Right lobe of liver (tissue), 6 donors: ENCODE data around the gene MMP19. TPM values are rescaled to one million over a fixed set of nuclear protein-coding genes. Genes with fewer than 3 reads are reported as not detected.
"Not testable (repeated sequence)": the region's sequence is repeated elsewhere in the genome, so short reads cannot be mapped to it uniquely, and the experiment has no call there.

Experiments
- ATAC-seq, 4 donors: fragments of 200-7000 bp; cut with Tn5 transposase; one replicate each; pipeline ENCODE4 v1.9.1; 2020; ENCODE audit warnings: mild to moderate bottlenecking in 4 of 4, moderate library complexity in 4 of 4
- DNase-seq, 3 donors: peaks; one replicate each; pipeline ENCODE4 v3.0.0-alpha.2; 2020
- H3K27ac ChIP-seq, 3 donors: fragments of 200-600 bp; one replicate each; pipeline ENCODE4 v1.8.0; 2022
- H3K27me3 ChIP-seq, 2 donors: fragments of 200-600 bp; one replicate each; pipeline ENCODE4 v1.8.0; 2022
- H3K36me3 ChIP-seq, 4 donors: fragments of 200-600 bp; sonication (generic) in 1 of 4; one replicate each; pipeline versions ENCODE4 v1.5.1 to v1.8.0; 2017 to 2022; ENCODE audit warnings: control low read depth in 1 of 4
- H3K4me1 ChIP-seq, 4 donors: fragments of 200-600 bp; sonication (generic) in 1 of 4; one replicate each; pipeline versions ENCODE4 v1.5.1 to v1.8.0; 2017 to 2022; ENCODE audit warnings: control low read depth in 1 of 4
- H3K4me3 ChIP-seq, 3 donors: fragments of 200-600 bp; one replicate each; pipeline ENCODE4 v1.8.0; 2022
- H3K9me3 ChIP-seq, 4 donors: fragments of 200-600 bp; sonication (generic) in 1 of 4; one replicate each; pipeline versions ENCODE4 v1.5.1 to v1.8.0; 2017 to 2022; ENCODE audit warnings: control low read depth in 1 of 4
- POLR2A ChIP-seq: fragments of 450-650 bp; IDR thresholded peaks from one replicate; pipeline ENCODE4 v1.6.1; 2017; ENCODE audit warnings: antibody characterized with exemption, mild to moderate bottlenecking
- WGBS: methylation state at CpG from one replicate; pipeline ENCODE4 v1.1.6; 2018; ENCODE audit warnings: low coverage, low lambda C conversion rate; ENCODE audit not compliant: insufficient coverage; ENCODE audit errors: missing lambda C conversion rate; 5-methylcytosine and 5-hydroxymethylcytosine counted together
- intact Hi-C, 2 donors: fragments of 100-400 bp; cut with DNase I; formaldehyde crosslinking; loops; one replicate each; pipeline versions ENCODE4 v1.11.2 to v1.14.1; 2022
- total RNA-seq, 6 experiments: library from RNA; depleted of rRNA in 2 of 6; stranded (reverse); fragments of >200 nt in 2 of 6; fragmentation: NEBNext Ultra II Directional in 3 of 6; extraction: Animal tissue kit (Norgen Biotek cat#: 25700) in 3 of 6; gene quantifications; one replicate each; pipeline versions ENCODE4 v1.1.0 to v1.2.4, GENCODE V29; 2016 to 2023
- TF ChIP-seq, protein P1 (sequence below), 4 donors: fragments of 200-600 bp in 3 of 4; fragments of 450-650 bp in 1 of 4; IDR thresholded peaks; one replicate each; pipeline versions ENCODE4 v1.5.1 to v1.8.0; 2016 to 2022; ENCODE audit warnings: antibody characterized with exemption in 4 of 4, mild to moderate bottlenecking in 2 of 4
- donor health status: DM: no; HTN: yes; CAD: no.
- donor health status: DM: no; HTN: no; CAD: no.
- donor health status: DM: no; HTN: no; CAD: no.
- donor health status: DM: no; HTN: yes; CAD: no.
- donor health status: DM: no; HTN: yes; CAD: no.

The MMP19 gene
- total RNA-seq, 6 experiments from 2014 or later: 1.3 to 5.0 (median 1.9) TPM

DNA sequence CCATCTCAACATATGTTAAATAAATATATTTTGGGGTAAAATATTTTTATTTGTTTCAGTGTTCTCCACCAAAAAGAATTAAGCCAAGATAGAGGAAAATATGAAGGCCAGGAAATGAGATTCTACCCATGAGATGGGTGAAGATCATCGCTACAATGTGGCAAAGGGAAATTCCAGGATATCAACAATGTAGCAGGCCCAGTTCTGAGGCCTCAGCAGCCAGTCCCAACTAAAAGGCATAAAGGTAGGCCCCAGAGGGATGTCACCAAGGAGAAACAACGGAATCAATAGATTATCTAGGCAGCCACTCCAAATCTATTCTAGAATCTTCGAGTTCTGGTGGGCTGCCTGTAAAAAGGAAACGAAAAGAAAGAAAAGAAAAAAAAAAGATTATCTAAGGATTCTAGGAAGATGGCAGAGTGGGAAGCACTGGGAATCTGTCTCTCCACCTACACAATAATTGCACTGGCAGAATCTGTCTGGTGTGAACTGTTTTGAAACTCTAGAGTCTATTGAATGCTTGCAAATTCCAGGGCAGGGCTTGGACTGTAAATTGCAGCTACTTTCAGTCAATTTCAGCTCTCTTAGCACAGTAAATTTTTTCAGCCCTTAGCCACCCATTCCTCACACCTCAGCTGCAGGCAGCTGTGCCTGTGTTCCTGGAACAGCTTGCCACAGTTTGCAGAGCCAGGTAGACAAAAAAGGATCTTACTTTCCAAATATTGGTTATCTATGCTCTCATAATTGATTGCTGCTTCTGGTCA, 33.1 kb upstream of the MMP19 start:
- intact Hi-C loops: no loop called here
- Histone ChIP-seq H3K27me3 (no peaks in the 10 kb centered on the region), H3K36me3 (no peaks in the 10 kb centered on the region), H3K4me1 (no peaks in the 10 kb centered on the region), H3K4me3 (no peak overlapping the region), H3K9me3 (no peaks in the 10 kb centered on the region), H3K27ac (no peak overlapping the region)
- ATAC-seq: no peak
- 83% methylated on average over 4 of the region's 4 CpGs for WGBS
- no peak for TF ChIP-seq POLR2A
- TF ChIP-seq, protein P1, sequence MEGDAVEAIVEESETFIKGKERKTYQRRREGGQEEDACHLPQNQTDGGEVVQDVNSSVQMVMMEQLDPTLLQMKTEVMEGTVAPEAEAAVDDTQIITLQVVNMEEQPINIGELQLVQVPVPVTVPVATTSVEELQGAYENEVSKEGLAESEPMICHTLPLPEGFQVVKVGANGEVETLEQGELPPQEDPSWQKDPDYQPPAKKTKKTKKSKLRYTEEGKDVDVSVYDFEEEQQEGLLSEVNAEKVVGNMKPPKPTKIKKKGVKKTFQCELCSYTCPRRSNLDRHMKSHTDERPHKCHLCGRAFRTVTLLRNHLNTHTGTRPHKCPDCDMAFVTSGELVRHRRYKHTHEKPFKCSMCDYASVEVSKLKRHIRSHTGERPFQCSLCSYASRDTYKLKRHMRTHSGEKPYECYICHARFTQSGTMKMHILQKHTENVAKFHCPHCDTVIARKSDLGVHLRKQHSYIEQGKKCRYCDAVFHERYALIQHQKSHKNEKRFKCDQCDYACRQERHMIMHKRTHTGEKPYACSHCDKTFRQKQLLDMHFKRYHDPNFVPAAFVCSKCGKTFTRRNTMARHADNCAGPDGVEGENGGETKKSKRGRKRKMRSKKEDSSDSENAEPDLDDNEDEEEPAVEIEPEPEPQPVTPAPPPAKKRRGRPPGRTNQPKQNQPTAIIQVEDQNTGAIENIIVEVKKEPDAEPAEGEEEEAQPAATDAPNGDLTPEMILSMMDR (IDR thresholded peaks at IDR 0.05): no peak
- DNase-seq: no peak

DNA sequence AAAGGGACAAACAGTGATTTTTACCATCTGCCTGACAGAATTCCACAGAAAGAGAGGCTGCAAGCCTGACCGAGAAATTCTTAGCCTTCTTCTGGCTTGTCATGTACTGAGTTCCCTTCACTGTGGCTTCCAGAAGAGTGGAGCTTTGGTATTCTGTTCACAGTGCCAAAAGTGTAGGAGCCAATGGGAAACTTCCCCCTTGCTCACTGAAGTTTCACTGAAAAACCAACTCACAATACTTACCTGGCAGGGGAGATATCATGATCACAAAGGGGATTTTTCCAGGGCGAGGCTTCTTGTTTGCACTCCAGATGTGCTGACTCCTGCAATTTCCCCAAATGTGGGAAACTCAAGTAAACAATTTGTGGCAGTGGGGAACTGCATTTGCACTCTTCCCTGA, 31.7 kb upstream of the MMP19 start:
- H3K4me1 ChIP-seq: no peaks in the 10 kb centered on the region
- no peak overlapping the region for H3K27ac ChIP-seq
- no peaks in the 10 kb centered on the region for H3K9me3 ChIP-seq
- H3K36me3 ChIP-seq: no peaks in the 10 kb centered on the region
- TF ChIP-seq, protein P1 (IDR thresholded peaks at IDR 0.05): no peak
- no peak for TF ChIP-seq POLR2A
- H3K4me3 ChIP-seq: no peak overlapping the region
- H3K27me3 ChIP-seq: no peaks in the 10 kb centered on the region
- DNase-seq: no peak
- peak in 2 of 4 donors; percentile 9 to 55 for ATAC-seq
- intact Hi-C loops: no loop called here
- WGBS: 50% methylated on average over 2 of the region's 2 CpGs

DNA sequence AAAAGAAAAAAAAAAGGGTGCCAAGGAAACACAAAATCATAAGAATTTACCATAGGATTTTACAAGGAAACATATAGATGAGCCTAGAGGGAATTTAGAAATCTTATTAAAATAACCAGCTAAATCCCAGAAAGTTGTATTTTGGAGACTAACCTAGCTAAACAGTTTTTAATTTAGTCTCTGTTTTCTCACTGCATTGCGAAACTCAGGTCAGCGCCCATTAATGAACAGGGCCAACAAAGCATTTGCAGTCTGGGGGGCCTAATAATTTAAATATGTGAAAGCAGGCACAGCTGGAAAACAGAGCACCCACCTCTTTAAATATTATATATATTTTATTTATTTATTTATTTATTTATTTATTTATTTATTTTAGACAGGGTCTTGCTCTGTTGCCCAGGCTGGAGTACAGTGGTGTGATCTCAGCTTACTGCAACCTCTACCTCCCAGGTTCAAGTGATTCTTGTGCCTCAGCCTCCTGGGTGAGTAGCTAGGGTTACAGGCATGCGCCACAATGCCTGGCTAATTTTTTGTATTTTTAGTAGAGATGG, 23.8 kb upstream of the MMP19 start:
- 75% methylated on average over 3 of the region's 3 CpGs for WGBS

DNA sequence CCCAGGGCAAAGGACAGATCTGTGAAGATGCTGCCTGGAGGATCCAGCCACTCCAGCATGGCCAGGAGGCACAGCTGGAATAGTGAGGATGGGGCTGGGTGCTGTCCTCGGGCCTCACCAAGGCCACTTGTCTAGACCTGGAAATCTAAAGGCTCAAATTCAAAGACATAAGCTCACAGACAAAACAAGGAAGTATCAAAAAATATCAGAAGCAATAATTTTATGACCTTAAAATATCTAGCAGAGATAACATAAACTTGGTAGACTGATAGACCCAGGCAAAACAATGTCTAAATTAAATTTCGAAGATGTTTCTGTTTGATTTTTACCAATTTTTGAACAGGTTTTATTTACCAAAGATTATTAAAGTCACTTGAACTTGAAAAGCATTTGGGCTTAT, 22.6 kb upstream of the MMP19 start:
- Histone ChIP-seq H3K4me1 (no peaks in the 10 kb centered on the region), H3K27ac (no peak overlapping the region), H3K9me3 (no peaks in the 10 kb centered on the region), H3K4me3 (no peak overlapping the region), H3K36me3 (no peaks in the 10 kb centered on the region), H3K27me3 (no peaks in the 10 kb centered on the region)
- WGBS: 85% methylated on average over 2 of the region's 2 CpGs
- ATAC-seq (no peak), DNase-seq (no peak)
- intact Hi-C loops: no loop called here
- TF ChIP-seq, protein P1 (IDR thresholded peaks at IDR 0.05): no peak
- TF ChIP-seq POLR2A: no peak

More for the DNA sequence above, 23.8 kb upstream of the MMP19 start:
- H3K27me3 ChIP-seq, H3K27ac ChIP-seq, intact Hi-C loops, ATAC-seq, H3K4me3 ChIP-seq, H3K4me1 ChIP-seq, DNase-seq, H3K9me3 ChIP-seq, H3K36me3 ChIP-seq: not testable (repeated sequence)

- not testable (repeated sequence) for DNase-seq, H3K4me3 ChIP-seq
- 95% methylated on average over 4 of the region's 13 CpGs for WGBS
Measured at GRCh38 chr12:55862931-55863330, 20.2 kb upstream of the MMP19 start.

More at GRCh38 chr12:55862931-55863330, 20.2 kb upstream of the MMP19 start:
- intact Hi-C loops, H3K27me3 ChIP-seq, H3K36me3 ChIP-seq, ATAC-seq, H3K27ac ChIP-seq, H3K9me3 ChIP-seq, H3K4me1 ChIP-seq: not testable (repeated sequence)
